Ecto neural progenitor cell (in vitro differentiated cells): ENCODE results near the gene DNASE1L3.

Experiments
- DNase-seq: peaks from one replicate; pipeline ENCODE4 v3.0.0-alpha.2; 2018; ENCODE audit warnings: low spot score

The DNASE1L3 gene

DNA sequence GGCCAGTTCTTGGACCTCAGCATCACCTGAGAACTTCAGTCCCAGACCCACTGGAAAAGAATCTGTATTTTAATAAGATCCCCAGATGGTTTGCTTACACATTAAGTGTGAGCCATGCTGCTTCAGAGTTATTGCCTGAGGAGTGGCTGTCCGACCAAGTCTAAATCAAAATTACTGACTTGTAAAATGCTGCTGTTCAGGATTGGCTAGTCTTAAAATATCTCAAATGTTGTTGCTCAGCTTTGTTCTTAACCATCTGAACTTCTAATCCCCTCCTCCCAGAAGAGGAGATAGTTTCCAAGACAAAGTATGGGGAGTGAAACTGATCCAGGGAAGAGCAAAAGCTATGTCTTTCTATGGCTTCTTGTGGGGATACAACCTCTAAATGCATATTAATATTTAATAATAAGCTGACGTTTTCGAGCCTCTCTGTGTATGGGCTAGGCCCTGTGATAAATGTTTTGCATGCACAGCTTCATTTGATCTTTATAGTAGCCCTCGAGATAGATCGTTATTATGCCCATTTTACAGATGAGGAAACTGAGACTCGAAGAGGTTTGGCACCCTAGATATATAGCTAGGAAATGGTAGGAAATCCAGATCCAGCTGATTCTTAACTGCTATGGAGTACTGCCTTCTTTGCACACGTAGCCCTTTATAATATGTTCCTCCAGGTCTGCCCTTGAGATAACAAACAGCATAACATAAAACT is 52.2 kb downstream of the DNASE1L3 start:
- DNase-seq: no peak

DNA sequence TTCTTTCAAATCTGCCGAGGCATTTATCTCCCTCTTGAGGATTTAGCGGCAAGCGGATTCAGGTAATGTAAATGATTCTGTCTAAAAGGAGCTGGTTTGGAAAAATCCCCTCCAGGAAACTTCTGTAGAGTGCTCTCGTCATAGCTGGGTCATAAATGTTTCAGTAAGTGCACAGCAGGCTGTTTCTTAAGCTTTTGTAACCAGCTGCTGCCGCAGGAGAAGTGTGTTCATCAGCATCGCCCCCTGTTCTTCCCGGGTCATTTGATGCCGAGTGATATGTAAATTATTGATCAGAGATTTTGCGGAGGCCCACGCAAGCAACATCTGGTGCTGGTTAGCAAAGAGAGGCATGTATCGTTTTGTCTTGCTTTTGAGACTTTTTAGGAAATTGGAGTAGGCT is 53.1 kb downstream of the DNASE1L3 start:
- no peak for DNase-seq

GRCh38 chr3:58155838-58156237 is 54.9 kb downstream of the DNASE1L3 start:
- DNase-seq: no peak

DNA sequence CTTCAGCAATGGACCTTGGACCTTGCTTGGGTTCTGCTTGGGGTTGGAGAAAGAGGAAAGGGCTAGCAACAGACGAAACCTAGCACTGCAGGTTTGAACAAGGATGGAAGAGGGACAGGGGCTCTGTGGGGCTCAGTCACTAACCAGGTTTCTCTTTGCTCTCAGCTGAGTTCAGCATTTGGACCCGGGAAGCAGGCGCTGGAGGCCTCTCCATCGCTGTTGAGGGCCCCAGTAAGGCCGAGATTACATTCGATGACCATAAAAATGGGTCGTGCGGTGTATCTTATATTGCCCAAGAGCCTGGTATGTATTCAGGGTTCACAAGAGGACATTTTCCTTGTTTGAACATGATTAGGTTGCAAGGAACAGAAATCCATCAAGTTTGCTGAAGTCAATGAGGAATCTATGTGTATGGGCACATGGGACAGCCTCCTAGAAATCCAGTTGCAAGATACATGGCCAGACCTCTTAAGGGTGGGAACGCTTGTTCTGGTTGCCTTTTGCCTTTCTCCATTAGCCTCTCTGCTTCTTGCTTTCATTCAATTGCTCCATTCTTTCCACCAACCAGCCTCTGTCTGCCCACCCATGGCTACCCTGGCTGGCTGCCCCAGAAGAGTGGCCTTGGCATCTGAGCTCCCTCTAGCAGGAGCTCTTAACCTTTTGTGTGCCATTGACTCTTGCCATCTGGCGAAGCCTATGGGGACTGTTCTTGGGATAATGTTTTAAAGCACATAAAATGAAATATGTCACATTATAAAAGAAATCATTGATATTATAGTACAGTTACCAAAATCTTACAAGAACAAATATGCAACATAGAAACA is 55.9 kb downstream of the DNASE1L3 start:
- no peak for DNase-seq

- no peak for DNase-seq
Observed at GRCh38 chr3:58153371-58153770, 57.4 kb downstream of the DNASE1L3 start.

DNA sequence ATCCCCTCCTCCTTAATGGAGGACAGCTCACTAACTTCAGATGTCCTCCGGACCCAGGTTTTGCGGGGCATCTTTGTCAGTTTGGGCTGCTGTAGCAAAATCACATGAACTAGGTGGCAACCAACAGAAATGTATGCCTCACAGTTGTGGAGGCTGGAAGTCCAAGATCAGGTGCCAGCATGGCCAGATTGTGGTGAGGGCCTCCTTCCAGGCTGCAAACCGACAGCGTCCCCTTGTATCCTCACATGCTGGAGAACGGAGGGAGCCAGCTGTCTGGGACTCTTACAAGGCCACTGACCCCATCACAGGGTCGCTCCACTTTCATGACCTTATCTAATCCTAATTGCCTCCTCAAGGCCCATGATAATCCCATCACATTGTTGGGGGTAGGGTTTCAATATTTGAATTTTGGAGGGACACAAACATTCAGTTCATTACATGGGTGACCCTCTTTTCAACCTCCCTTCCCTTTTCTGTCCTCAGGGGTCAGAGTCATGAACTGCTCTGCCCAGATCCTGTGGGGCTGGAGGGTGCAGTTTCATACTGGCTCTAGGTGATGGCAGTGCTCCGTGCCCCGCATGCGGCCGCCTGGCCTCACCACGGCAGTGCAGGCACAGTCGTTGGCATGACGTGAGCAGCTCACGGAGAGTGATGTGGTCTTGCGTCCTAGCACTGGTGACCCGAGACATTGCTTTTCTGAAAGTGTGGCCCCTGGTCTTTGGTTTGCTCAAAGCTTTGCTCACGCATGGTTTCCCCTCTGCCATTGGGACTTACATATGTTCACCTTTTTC is 58.4 kb downstream of the DNASE1L3 start:
- no peak for DNase-seq

GRCh38 chr3:58151637-58152036 is 59.1 kb downstream of the DNASE1L3 start:
- no peak for DNase-seq

- no peak for DNase-seq
Observed at GRCh38 chr3:58150810-58151199, 60.0 kb downstream of the DNASE1L3 start.

- no peak for DNase-seq
Observed at GRCh38 chr3:58150130-58150809, 60.5 kb downstream of the DNASE1L3 start.

- no peak for DNase-seq
Observed at GRCh38 chr3:58148049-58148448, 62.7 kb downstream of the DNASE1L3 start.

DNA sequence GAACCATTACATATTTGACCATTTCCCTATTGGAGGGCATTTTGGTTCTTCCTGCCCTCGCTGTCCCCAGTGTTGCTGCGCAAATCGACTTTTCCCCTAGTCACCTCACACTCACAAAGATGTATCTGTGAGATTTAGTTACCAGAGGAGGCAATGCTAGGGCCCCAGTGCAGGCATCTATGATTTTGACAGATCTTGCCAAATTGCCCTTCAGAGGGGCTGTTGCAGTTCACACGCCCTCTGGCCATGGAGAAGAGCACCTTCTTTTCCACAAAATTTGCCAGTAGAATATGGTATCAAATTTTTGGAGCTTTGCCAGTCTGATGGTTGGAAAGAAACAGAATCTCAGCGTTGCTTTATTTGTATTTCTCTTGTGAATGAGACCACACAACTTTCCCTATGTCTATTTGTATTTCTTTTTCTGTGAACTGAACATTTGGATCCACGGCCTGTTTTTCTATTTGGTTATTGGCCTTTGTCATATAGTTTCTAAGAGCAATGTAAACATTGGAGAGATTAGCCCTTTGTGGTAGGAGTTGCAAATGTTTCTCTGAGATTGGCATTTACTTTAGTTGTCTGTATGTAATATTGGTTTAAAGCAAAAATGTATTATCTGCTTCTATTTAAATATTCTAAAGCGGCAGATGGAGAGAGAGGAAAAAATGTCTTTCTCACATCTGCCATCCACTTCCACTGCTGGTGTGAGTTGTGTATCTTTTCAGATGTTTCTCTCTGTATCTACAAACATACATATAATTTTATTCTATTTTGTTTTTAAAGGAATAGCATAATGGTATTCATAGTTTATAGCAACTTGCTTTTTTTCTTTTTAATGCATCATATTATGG is 66.1 kb downstream of the DNASE1L3 start:
- no peak for DNase-seq

GRCh38 chr3:58143417-58144055 is 67.2 kb downstream of the DNASE1L3 start:
- no peak for DNase-seq
